DND-41 (cell line): ENCODE measurements around the gene SLC9A7.

Source experiments
- CTCF ChIP-seq: IDR thresholded peaks from 2 replicates; pipeline ENCODE4 v1.5.1; 2012; ENCODE audit warnings: borderline replicate concordance, low read length, moderate library complexity, mild to moderate bottlenecking; ENCODE audit not compliant: poor library complexity, severe bottlenecking; ENCODE audit errors: extremely low read depth
- EZH2 ChIP-seq: IDR thresholded peaks from 3 replicates; pipeline ENCODE4 v1.6.1; 2012; ENCODE audit warnings: borderline replicate concordance, low read depth, mild to moderate bottlenecking, moderate library complexity, low read length, inconsistent platforms; ENCODE audit not compliant: severe bottlenecking

DNA sequence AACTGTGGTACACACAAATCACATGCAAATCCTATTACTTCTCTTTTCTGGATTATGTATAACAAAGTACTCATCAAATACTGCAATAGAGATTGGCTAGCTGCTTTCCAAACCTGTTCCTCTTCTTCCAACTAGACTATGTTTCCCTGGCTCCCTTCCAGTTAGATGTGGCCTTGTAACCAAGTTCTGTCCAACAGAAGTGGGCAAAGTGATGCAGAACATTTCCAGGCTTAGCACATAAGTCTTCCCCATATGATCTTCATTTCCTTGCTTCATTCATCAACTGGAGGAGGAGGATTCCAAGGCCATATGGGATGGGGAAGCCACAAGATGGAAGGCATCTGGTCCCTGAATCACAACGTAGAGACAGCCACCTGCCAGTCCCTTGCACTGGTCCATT is 8.0 kb downstream of the SLC9A7 start:
- TF ChIP-seq CTCF = no peak
- no peak for TF ChIP-seq EZH2
